K562 (cell line): ENCODE measurements around the gene EGFR.

Source experiments
- ARID4B ChIP-seq: sonication (generic); formaldehyde crosslinking; IDR thresholded peaks from 2 replicates; pipeline ENCODE4 v1.8.0; 2022; ENCODE audit warnings: mild to moderate bottlenecking, missing genetic modification reagents
- PBX2 ChIP-seq, 2 experiments: IDR thresholded peaks in 1 of 2; conservative IDR thresholded peaks in 1 of 2; 2 replicates each; pipeline ENCODE4 v1.6.1; 2016; ENCODE audit warnings: low read depth in 2 of 2, mild to moderate bottlenecking in 1 of 2, missing compliant biosample characterization in 1 of 2, missing genetic modification characterization in 1 of 2, moderate library complexity in 1 of 2
- POLR2A ChIP-seq: fragments of 450-650 bp; conservative IDR thresholded peaks from 2 replicates; pipeline ENCODE4 v1.6.1; 2016
- SETDB1 ChIP-seq: IDR thresholded peaks from one replicate; pipeline ENCODE4 v1.6.1; 2012; ENCODE audit warnings: low read length, control low read depth, inconsistent platforms
- THRB ChIP-seq: fragments of 450-650 bp; formaldehyde crosslinking; conservative IDR thresholded peaks from 2 replicates; pipeline ENCODE4 v1.4.0; 2022; ENCODE audit warnings: mild to moderate bottlenecking, missing genetic modification characterization
- ZNF274 ChIP-seq: IDR thresholded peaks from 2 replicates; pipeline ENCODE4 v1.6.1; 2011; ENCODE audit warnings: low read depth, mild to moderate bottlenecking, low read length, moderate library complexity, borderline replicate concordance

GRCh38 chr7:55036950-55037736 lies 18.3 kb downstream of the EGFR start:
- TF ChIP-seq PBX2 (CRISPR knock-in tag; IDR thresholded peaks at IDR 0.05; ENCODE audit: low read depth) (no peak), PBX2 (tag; conservative IDR thresholded peaks at IDR 0.05; ENCODE audit: low read depth) (no peak), ARID4B (CRISPR knock-in tag) (no peak), THRB (CRISPR knock-in tag) (no peak), POLR2A (no peak), SETDB1 (no peak), ZNF274 (no peak)
